ENCODE results near the gene PALLD.

Gene PALLD

DNA sequence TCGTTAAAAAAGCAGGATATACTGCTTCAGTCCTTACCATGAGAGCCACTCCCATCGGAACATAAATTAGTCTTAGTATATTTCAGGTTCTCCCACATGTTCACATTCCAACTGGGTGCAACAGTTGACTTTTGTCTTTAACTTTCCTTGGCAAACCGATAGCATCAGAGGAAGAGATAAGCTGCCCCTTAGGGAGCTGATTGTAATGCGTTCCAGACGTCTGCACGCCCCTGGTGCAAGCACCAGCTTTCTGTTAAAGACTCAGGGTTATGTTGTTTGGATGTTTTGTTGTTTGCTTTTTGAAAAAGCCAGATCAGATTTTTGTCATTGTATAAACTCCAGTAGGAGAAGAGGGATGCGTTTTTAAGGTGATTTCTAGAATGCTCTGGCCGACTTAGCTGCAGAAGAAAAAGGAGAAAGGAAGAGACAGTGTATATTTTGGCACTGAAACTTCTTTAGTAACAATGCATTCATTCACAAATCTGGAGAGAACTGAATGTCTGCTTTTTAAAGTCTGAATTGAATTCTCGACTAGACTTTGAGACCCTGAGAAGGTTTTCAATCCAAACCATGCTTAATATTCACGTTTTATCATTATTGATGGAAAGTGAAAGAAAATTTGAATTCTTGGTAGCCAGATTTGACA is 352.3 kb downstream of the PALLD start:
- ChIA-PET CTCF (interaction anchor here (0.5 kb wide), 1 partner anchor 161 kb away, joined by 3 read pairs; the partner anchor contains the start of gene CBR4), POLR2A (interaction anchor here (0.5 to 1.6 kb wide), 3 partner anchors 13 to 89 kb away, joined by 3 to 8 read pairs (median 4); no protein-coding TSS in a partner anchor)
- H3K9me3 ChIP-seq (ENCODE audit: control insufficient read depth, insufficient read depth, low read depth, low read length): no peaks in the 10 kb centered on the region
- peaks cover 0 to 4% of the 10 kb centered on the region in 2 experiments; a peak in 2 of 3 replicates for H3K36me3 ChIP-seq (ENCODE audit: control insufficient read depth in 2 of 2, insufficient read depth in 1 of 2, low read length in 2 of 2)
- H3K4me1 ChIP-seq (ENCODE audit: control insufficient read depth, insufficient read depth, low read length): peaks cover 20% of the 10 kb centered on the region
- TF ChIP-seq TCF7L2 (IDR thresholded peaks at IDR 0.05; ENCODE audit: borderline replicate concordance, low read depth, low read length): no peak
- no peak for TF ChIP-seq ZBTB7A (tag by site-specific recombination; IDR thresholded peaks at IDR 0.05; ENCODE audit: low read depth)
- no peak for TF ChIP-seq ZNF521 (tag by site-specific recombination; IDR thresholded peaks at IDR 0.05)
- peak; percentile 43; the same call in 1 of the 2 replicates for TF ChIP-seq OSR2 (tag by site-specific recombination; IDR thresholded peaks at IDR 0.05)
- TF ChIP-seq, protein P1, sequence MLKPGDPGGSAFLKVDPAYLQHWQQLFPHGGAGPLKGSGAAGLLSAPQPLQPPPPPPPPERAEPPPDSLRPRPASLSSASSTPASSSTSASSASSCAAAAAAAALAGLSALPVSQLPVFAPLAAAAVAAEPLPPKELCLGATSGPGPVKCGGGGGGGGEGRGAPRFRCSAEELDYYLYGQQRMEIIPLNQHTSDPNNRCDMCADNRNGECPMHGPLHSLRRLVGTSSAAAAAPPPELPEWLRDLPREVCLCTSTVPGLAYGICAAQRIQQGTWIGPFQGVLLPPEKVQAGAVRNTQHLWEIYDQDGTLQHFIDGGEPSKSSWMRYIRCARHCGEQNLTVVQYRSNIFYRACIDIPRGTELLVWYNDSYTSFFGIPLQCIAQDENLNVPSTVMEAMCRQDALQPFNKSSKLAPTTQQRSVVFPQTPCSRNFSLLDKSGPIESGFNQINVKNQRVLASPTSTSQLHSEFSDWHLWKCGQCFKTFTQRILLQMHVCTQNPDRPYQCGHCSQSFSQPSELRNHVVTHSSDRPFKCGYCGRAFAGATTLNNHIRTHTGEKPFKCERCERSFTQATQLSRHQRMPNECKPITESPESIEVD (tag by site-specific recombination; IDR thresholded peaks at IDR 0.05): peak; percentile 50; the same call in 1 of the 2 replicates
- no peak for TF ChIP-seq KLF8 (tag by site-specific recombination; IDR thresholded peaks at IDR 0.05)
- peak; percentile 74 for TF ChIP-seq SCRT2 (tag by site-specific recombination; IDR thresholded peaks at IDR 0.05)
- 0 out of 2 replicates have a peak, but pooled peaks have one; percentile 12 for TF ChIP-seq TRIM28 (IDR thresholded peaks at IDR 0.05; ENCODE audit: borderline replicate concordance, low read length)
- TF ChIP-seq ZNF529 (tag by site-specific recombination; IDR thresholded peaks at IDR 0.05; ENCODE audit: insufficient replicate concordance): no peak
- no peak for TF ChIP-seq HOXA7 (CRISPR knock-in tag; IDR thresholded peaks at IDR 0.05; ENCODE audit: borderline replicate concordance)
- TF ChIP-seq ZXDB (tag by site-specific recombination; IDR thresholded peaks at IDR 0.05): peak; percentile 56; the same call in 1 of the 2 replicates
- H3K4me3 ChIP-seq (ENCODE audit: low read depth, low read length): no peak overlapping the region
- peak overlapping the region; percentile 61 for H3K27ac ChIP-seq (ENCODE audit: extremely low read depth, low read depth, low read length)

DNA sequence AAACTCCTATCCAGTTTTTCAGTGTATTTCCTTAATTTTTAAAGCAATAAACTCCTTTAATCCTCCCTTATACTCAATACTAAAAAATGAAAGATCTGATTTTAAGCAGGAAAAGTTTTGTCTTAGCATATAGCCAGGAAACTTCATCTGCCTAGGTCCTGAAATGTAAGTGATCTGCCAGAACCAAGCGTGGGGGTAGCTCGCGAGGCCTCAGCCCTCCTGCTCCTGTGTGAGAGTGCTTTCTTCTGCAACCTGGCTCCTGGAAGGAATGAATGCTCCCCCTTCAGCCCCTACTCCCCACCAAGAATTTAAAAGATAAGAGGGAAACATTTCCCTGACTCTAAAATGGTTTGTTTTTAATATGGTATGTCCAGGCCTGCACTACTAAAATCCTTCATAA is 353.1 kb downstream of the PALLD start:
- no peak overlapping the region for H3K4me3 ChIP-seq (ENCODE audit: low read depth, low read length)
- H3K9me3 ChIP-seq (ENCODE audit: control insufficient read depth, insufficient read depth, low read depth, low read length): no peaks in the 10 kb centered on the region
- H3K4me1 ChIP-seq (ENCODE audit: control insufficient read depth, insufficient read depth, low read length): peaks cover 20% of the 10 kb centered on the region
- H3K27ac ChIP-seq (ENCODE audit: extremely low read depth, low read depth, low read length): no peak overlapping the region
- peaks cover 0 to 9% of the 10 kb centered on the region in 2 experiments; a peak in 2 of 3 replicates for H3K36me3 ChIP-seq (ENCODE audit: control insufficient read depth in 2 of 2, insufficient read depth in 1 of 2, low read length in 2 of 2)
- ChIA-PET POLR2A (no interaction called here), CTCF (no interaction called here)
- TF ChIP-seq REPIN1 (tag by site-specific recombination; IDR thresholded peaks at IDR 0.05; ENCODE audit: low read depth) (no peak), ZBTB21 (tag by site-specific recombination; IDR thresholded peaks at IDR 0.05) (no peak), ZNF670 (tag by site-specific recombination; IDR thresholded peaks at IDR 0.05; ENCODE audit: low read depth) (no peak), BCL11A (tag by site-specific recombination; IDR thresholded peaks at IDR 0.05; ENCODE audit: low read depth) (no peak)
- TF ChIP-seq, protein P2, sequence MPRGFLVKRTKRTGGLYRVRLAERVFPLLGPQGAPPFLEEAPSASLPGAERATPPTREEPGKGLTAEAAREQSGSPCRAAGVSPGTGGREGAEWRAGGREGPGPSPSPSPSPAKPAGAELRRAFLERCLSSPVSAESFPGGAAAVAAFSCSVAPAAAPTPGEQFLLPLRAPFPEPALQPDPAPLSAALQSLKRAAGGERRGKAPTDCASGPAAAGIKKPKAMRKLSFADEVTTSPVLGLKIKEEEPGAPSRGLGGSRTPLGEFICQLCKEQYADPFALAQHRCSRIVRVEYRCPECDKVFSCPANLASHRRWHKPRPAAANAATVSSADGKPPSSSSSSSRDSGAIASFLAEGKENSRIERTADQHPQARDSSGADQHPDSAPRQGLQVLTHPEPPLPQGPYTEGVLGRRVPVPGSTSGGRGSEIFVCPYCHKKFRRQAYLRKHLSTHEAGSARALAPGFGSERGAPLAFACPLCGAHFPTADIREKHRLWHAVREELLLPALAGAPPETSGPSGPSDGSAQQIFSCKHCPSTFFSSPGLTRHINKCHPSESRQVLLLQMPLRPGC (tag by site-specific recombination; IDR thresholded peaks at IDR 0.05): no peak
- TF ChIP-seq, protein P3, sequence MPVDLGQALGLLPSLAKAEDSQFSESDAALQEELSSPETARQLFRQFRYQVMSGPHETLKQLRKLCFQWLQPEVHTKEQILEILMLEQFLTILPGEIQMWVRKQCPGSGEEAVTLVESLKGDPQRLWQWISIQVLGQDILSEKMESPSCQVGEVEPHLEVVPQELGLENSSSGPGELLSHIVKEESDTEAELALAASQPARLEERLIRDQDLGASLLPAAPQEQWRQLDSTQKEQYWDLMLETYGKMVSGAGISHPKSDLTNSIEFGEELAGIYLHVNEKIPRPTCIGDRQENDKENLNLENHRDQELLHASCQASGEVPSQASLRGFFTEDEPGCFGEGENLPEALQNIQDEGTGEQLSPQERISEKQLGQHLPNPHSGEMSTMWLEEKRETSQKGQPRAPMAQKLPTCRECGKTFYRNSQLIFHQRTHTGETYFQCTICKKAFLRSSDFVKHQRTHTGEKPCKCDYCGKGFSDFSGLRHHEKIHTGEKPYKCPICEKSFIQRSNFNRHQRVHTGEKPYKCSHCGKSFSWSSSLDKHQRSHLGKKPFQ (tag by site-specific recombination; IDR thresholded peaks at IDR 0.05): no peak
- TF ChIP-seq, protein P4, sequence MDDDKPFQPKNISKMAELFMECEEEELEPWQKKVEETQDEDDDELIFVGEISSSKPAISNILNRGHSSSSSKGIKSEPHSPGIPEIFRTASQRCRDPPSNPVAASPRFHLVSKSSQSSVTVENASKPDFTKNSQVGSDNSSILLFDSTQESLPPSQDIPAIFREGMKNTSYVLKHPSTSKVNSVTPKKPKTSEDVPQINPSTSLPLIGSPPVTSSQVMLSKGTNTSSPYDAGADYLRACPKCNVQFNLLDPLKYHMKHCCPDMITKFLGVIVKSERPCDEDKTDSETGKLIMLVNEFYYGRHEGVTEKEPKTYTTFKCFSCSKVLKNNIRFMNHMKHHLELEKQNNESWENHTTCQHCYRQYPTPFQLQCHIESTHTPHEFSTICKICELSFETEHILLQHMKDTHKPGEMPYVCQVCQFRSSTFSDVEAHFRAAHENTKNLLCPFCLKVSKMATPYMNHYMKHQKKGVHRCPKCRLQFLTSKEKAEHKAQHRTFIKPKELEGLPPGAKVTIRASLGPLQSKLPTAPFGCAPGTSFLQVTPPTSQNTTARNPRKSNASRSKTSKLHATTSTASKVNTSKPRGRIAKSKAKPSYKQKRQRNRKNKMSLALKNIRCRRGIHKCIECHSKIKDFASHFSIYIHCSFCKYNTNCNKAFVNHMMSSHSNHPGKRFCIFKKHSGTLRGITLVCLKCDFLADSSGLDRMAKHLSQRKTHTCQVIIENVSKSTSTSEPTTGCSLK (tag by site-specific recombination; IDR thresholded peaks at IDR 0.05): no peak

Measured in HEK293 (cell line).